Measurements from ENCODE around the gene SLPI.

DNA sequence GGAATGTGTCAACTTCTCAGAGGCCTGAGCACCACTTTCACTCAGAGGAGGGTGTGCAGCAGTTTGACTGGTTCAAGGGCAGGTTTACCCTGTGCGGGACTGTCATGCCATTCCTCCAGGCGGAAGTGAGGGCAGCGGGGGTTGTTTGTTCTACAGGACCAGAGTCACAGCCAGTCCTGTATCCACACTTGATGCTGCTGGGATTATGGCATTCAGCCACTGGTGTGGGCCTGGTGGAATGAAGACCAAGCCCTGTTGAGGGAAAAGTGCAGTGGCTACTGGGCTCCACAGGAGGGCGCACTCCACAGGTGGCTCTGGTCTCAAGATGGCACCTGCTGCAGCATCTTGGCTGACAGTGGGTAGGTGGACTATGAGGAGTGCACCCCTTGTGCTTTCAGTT lies 18.4 kb downstream of the SLPI start:
- TF ChIP-seq, protein P1, sequence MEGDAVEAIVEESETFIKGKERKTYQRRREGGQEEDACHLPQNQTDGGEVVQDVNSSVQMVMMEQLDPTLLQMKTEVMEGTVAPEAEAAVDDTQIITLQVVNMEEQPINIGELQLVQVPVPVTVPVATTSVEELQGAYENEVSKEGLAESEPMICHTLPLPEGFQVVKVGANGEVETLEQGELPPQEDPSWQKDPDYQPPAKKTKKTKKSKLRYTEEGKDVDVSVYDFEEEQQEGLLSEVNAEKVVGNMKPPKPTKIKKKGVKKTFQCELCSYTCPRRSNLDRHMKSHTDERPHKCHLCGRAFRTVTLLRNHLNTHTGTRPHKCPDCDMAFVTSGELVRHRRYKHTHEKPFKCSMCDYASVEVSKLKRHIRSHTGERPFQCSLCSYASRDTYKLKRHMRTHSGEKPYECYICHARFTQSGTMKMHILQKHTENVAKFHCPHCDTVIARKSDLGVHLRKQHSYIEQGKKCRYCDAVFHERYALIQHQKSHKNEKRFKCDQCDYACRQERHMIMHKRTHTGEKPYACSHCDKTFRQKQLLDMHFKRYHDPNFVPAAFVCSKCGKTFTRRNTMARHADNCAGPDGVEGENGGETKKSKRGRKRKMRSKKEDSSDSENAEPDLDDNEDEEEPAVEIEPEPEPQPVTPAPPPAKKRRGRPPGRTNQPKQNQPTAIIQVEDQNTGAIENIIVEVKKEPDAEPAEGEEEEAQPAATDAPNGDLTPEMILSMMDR (conservative IDR thresholded peaks at IDR 0.05; ENCODE audit: low read depth, low read length) = peak; percentile 91
- TF ChIP-seq EZH2 (IDR thresholded peaks at IDR 0.05; ENCODE audit: low read length, unreplicated experiment) = no peak
